Thoracic aorta (tissue), 2 donors: ENCODE results near the gene PDE6A. TPM values are rescaled to one million over a fixed set of nuclear protein-coding genes. Genes with fewer than 3 reads are reported as not detected.

Experiments
- ATAC-seq: fragments of 150-250 bp; one replicate; pipeline ENCODE4 v1.8.0; 2017; ENCODE audit warnings: low read depth; ENCODE audit not compliant: insufficient number of reproducible peaks, low FRiP score
- DNase-seq: peaks from one replicate; pipeline ENCODE4 v3.0.0-alpha.2; 2020; ENCODE audit warnings: low spot score
- H3K27ac ChIP-seq, 2 donors: fragments of 200-600 bp; sonication (generic); 1 replicate in 1 of 2; 2 replicates in 1 of 2; pipeline ENCODE4 v1.5.1; 2016; ENCODE audit warnings: mild to moderate bottlenecking in 2 of 2, moderate library complexity in 2 of 2
- H3K27me3 ChIP-seq: fragments of 200-600 bp; sonication (generic); replicated peaks from 2 replicates; pipeline ENCODE4 v1.6.0; 2016; ENCODE audit warnings: mild to moderate bottlenecking; ENCODE audit not compliant: insufficient read depth
- H3K36me3 ChIP-seq: fragments of 200-600 bp; sonication (generic); one replicate; pipeline ENCODE4 v1.5.1; 2016
- H3K4me1 ChIP-seq, 2 donors: fragments of 200-600 bp; sonication (generic); 1 replicate in 1 of 2; 2 replicates in 1 of 2; pipeline versions ENCODE4 v1.5.1 to v1.6.0; 2016; ENCODE audit warnings: low read depth in 2 of 2, mild to moderate bottlenecking in 1 of 2; ENCODE audit not compliant: control insufficient read depth in 1 of 2
- H3K4me3 ChIP-seq: fragments of 200-600 bp; sonication (generic); 2 replicates; pipeline ENCODE4 v1.5.1; 2016; ENCODE audit warnings: mild to moderate bottlenecking
- H3K9me3 ChIP-seq: fragments of 200-600 bp; sonication (generic); 2 replicates; pipeline ENCODE4 v1.5.1; 2016
- CTCF ChIP-seq: fragments of 200-600 bp; sonication (generic); IDR thresholded peaks from one replicate; pipeline ENCODE4 v1.5.1; 2019; ENCODE audit warnings: antibody characterized with exemption
- total RNA-seq, 2 donors: library from RNA; depleted of rRNA; stranded (reverse); fragments of >200 nt; gene quantifications; one replicate each; pipeline versions ENCODE4 v1.1.0 to v1.2.3, GENCODE V29; 2016

PDE6A gene
- total RNA-seq, 2 donors from 2014 or later = not detected

GRCh38 chr5:149822301-149822700 lies 122.3 kb downstream of the PDE6A start:
- H3K27ac ChIP-seq = no peak overlapping the region
- no peak for ATAC-seq

GRCh38 chr5:149820536-149821510 lies 123.8 kb downstream of the PDE6A start:
- Histone ChIP-seq H3K4me3 (no peak overlapping the region), H3K27me3 (no peaks in the 10 kb centered on the region), H3K27ac (no peak overlapping the region), H3K36me3 (no peaks in the 10 kb centered on the region), H3K4me1 (no peaks in the 10 kb centered on the region), H3K9me3 (no peaks in the 10 kb centered on the region)
- TF ChIP-seq CTCF = no peak
- ATAC-seq (no peak), DNase-seq (no peak)

More at GRCh38 chr5:149822301-149822700, 122.3 kb downstream of the PDE6A start:
- Histone ChIP-seq H3K4me1 (no peaks in the 10 kb centered on the region), H3K36me3 (no peaks in the 10 kb centered on the region), H3K27me3 (no peaks in the 10 kb centered on the region), H3K4me3 (no peak overlapping the region), H3K9me3 (no peaks in the 10 kb centered on the region)
- no peak for TF ChIP-seq CTCF
- no peak for DNase-seq

DNA sequence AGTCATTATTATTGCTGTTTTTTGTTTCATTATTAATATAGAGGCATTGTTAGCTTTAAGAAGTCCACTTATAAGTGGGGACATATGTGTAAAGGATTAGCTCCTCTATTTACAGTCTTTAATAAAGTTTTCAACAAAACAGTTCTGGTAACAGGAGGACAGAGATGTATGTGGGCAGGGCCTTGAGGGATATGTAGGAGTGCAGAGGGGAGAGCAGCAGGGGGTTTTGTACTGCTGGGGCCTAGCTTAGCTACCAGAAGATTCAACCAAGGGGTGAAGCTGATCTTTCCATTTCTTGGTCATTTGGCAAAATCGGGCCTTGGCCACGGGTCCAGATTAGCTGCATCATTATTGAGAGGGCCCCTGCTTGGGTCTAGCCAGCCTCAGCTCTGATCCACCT lies 124.6 kb downstream of the PDE6A start:
- no peaks in the 10 kb centered on the region for H3K9me3 ChIP-seq
- DNase-seq = no peak
- H3K4me3 ChIP-seq = no peak overlapping the region
- H3K4me1 ChIP-seq = no peaks in the 10 kb centered on the region
- no peak for TF ChIP-seq CTCF
- no peak overlapping the region for H3K27ac ChIP-seq
- no peaks in the 10 kb centered on the region for H3K27me3 ChIP-seq
- ATAC-seq = no peak
- no peaks in the 10 kb centered on the region for H3K36me3 ChIP-seq

DNA sequence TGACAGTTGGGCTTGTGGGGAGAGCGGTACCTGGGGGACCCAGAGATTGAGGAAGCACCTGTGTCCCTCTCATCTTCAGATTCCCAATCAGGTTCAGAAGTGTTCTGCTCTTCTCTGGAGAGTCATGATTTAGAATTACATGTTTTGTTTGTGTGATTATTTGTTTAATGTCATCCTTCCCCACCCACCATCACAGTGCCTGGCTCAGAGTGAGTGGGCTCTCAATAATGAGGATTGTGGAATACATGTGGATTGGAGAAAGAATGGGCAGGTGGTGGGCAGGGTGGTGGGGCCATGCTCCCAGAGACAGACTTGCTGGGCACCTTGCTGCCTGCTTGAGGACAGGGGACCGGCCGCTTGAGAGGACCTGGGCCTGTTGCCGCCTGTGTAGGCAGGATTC lies 126.5 kb downstream of the PDE6A start:
- no peak overlapping the region for H3K27ac ChIP-seq
- H3K36me3 ChIP-seq = no peaks in the 10 kb centered on the region
- H3K9me3 ChIP-seq = no peaks in the 10 kb centered on the region
- no peak for ATAC-seq
- H3K4me3 ChIP-seq = no peak overlapping the region
- no peak for TF ChIP-seq CTCF
- H3K27me3 ChIP-seq = no peaks in the 10 kb centered on the region
- no peaks in the 10 kb centered on the region for H3K4me1 ChIP-seq
- DNase-seq = no peak

GRCh38 chr5:149817539-149818060 lies 127.0 kb downstream of the PDE6A start:
- TF ChIP-seq CTCF = no peak

More at GRCh38 chr5:149817539-149818060, 127.0 kb downstream of the PDE6A start:
- no peaks in the 10 kb centered on the region for H3K4me1 ChIP-seq
- H3K36me3 ChIP-seq = no peaks in the 10 kb centered on the region
- ATAC-seq = no peak
- DNase-seq = no peak
- H3K9me3 ChIP-seq = no peaks in the 10 kb centered on the region
- H3K27ac ChIP-seq = no peak overlapping the region
- H3K4me3 ChIP-seq = no peak overlapping the region
- no peaks in the 10 kb centered on the region for H3K27me3 ChIP-seq
